PC-9 (cell line): ENCODE results near the gene BOD1. TPM values are rescaled to one million over a fixed set of nuclear protein-coding genes. Genes with fewer than 3 reads are reported as not detected.

Experiments used
- BruUV-seq: library from RNA; stranded (reverse); fragments of 400-500 nt; replicated peaks from 2 replicates; lab custom pipeline; 2021; lab: Mats Ljungman, UMichigan
- CTCF ChIA-PET: fragments of 300-600 bp; sonication (Branson Sonifier 250); formaldehyde crosslinking; loops from one replicate; lab custom pipeline; 2022; ENCODE audit warnings: antibody characterized with exemption; lab: Charles Lee
- POLR2A ChIA-PET: fragments of 300-600 bp; sonication (Branson Sonifier 250); formaldehyde crosslinking; loops from one replicate; lab custom pipeline; 2022; ENCODE audit warnings: antibody characterized with exemption; ENCODE audit not compliant: unreplicated experiment; lab: Charles Lee
- DNase-seq, 2 experiments: peaks; one replicate each; pipeline versions ENCODE4 v3.0.0 to v3.0.0-alpha.2; 2015 to 2022; ENCODE audit warnings: mixed read lengths in 1 of 2
- H2AFZ ChIP-seq: fragments of 200-600 bp; sonication (generic); 2 replicates; pipeline ENCODE4 v1.8.1; 2017; ENCODE audit warnings: antibody characterized with exemption
- H3F3A ChIP-seq: fragments of 200-600 bp; sonication (generic); 2 replicates; pipeline ENCODE4 v1.8.1; 2017; ENCODE audit warnings: antibody characterized with exemption, mild to moderate bottlenecking, low read depth; ENCODE audit not compliant: insufficient read depth
- H3K27ac ChIP-seq: fragments of 200-600 bp; sonication (generic); 2 replicates; pipeline ENCODE4 v1.6.1; 2016; ENCODE audit warnings: mixed run types
- H3K27me3 ChIP-seq: fragments of 200-600 bp; sonication (generic); 2 replicates; pipeline ENCODE4 v1.6.1; 2016; ENCODE audit warnings: low read depth, mixed run types; ENCODE audit not compliant: insufficient read depth
- H3K36me3 ChIP-seq: fragments of 200-600 bp; sonication (generic); 2 replicates; pipeline ENCODE4 v1.6.1; 2016; ENCODE audit warnings: low read depth, mixed run types
- H3K4me1 ChIP-seq: fragments of 200-600 bp; sonication (generic); replicated peaks from 2 replicates; pipeline ENCODE4 v1.6.1; 2016; ENCODE audit warnings: mixed run types; ENCODE audit not compliant: insufficient read depth
- H3K4me2 ChIP-seq: fragments of 200-600 bp; sonication (generic); 2 replicates; pipeline ENCODE4 v1.6.1; 2017; ENCODE audit warnings: mixed run types
- H3K4me3 ChIP-seq: fragments of 200-600 bp; sonication (generic); 2 replicates; pipeline ENCODE4 v1.6.1; 2016; ENCODE audit warnings: mixed run types
- H3K79me2 ChIP-seq: fragments of 200-600 bp; sonication (generic); 2 replicates; pipeline ENCODE4 v1.6.1; 2017; ENCODE audit warnings: low read depth, mixed run types
- H3K9me2 ChIP-seq: fragments of 200-600 bp; sonication (generic); 2 replicates; pipeline ENCODE4 v1.8.1; 2017; ENCODE audit warnings: mild to moderate bottlenecking; ENCODE audit not compliant: insufficient read depth
- H3K9me3 ChIP-seq: fragments of 200-600 bp; sonication (generic); 2 replicates; pipeline ENCODE4 v1.8.1; 2016; ENCODE audit warnings: low read depth; ENCODE audit not compliant: insufficient read depth
- H4K20me1 ChIP-seq: fragments of 200-600 bp; sonication (generic); 2 replicates; pipeline ENCODE4 v1.8.1; 2017; ENCODE audit not compliant: insufficient read depth
- CTCF ChIP-seq: fragments of 200-600 bp; sonication (generic); conservative IDR thresholded peaks from 2 replicates; pipeline ENCODE4 v1.6.1; 2017; ENCODE audit warnings: mixed run types, antibody characterized with exemption, mild to moderate bottlenecking, moderate library complexity
- EZH2 ChIP-seq: fragments of 200-600 bp; sonication (generic); IDR thresholded peaks from 2 replicates; pipeline ENCODE4 v1.8.0; 2017; ENCODE audit warnings: antibody characterized with exemption, low read depth
- intact Hi-C: fragments of 100-400 bp; cut with micrococcal nuclease; formaldehyde crosslinking; loops from one replicate; pipeline ENCODE4 v1.10.0; 2022; ENCODE audit not compliant: unreplicated experiment
- total RNA-seq: library from RNA; stranded (reverse); gene quantifications from 2 replicates; pipeline ENCODE4 v1.2.3, GENCODE V29; 2021

Gene BOD1
- total RNA-seq, 1 experiment from 2014 or later, result 73.2 TPM

DNA sequence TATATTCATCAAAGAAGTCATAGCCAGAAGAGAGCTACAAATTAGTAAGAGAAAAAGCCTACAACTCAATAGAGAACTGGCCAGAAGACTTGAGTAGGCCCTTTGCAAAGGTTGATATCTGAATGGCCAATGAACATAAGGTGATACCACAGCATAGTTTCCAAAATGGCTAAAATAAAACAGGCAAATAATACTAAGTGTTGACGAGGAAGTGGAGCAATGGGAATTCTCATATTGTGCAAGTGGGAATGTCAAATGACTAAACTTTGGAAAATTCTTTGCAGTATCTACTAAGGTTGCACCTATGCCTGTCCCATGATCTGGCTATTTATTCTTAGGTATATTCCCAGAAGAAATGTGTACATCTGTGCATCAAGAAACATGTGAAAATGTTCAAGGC is 48.3 kb downstream of the BOD1 start:
- intact Hi-C loops, result no loop called here
- TF ChIP-seq CTCF, result no peak
- TF ChIP-seq EZH2, result no peak

GRCh38 chr5:173567548-173567947 is 48.9 kb downstream of the BOD1 start:
- Histone ChIP-seq H3K4me2 (no peak overlapping the region), H3K27me3 (no peaks in the 10 kb centered on the region), H3K79me2 (no peaks in the 10 kb centered on the region), H3K9me2 (no peaks in the 10 kb centered on the region), H3K9me3 (peaks cover 5% of the 10 kb centered on the region; the same call in 1 of the 2 replicates), H4K20me1 (no peaks in the 10 kb centered on the region), H3K4me1 (peaks cover 4% of the 10 kb centered on the region), H3K36me3 (no peaks in the 10 kb centered on the region), H3K4me3 (no peak overlapping the region), H3K27ac (no peak overlapping the region), H3F3A (no peaks in the 10 kb centered on the region), H2AFZ (no peak overlapping the region)
- BruUV-seq, result no TSS peak
- CTCF ChIA-PET, result interaction anchor here (0.6 to 0.7 kb wide), 2 partner anchors 77 to 273 kb away, joined by 3 to 5 read pairs; no protein-coding TSS in a partner anchor
- DNase-seq, result peak in 1 of 2 experiments; percentile 40
- TF ChIP-seq CTCF, result no peak
- no peak for TF ChIP-seq EZH2
- POLR2A ChIA-PET, result no interaction called here
- intact Hi-C loops, result no loop called here

More for the DNA sequence above, 48.3 kb downstream of the BOD1 start:
- H3K4me3 ChIP-seq, result no peak overlapping the region
- H3K9me2 ChIP-seq, result no peaks in the 10 kb centered on the region
- H3K27ac ChIP-seq, result no peak overlapping the region
- no peak for DNase-seq
- H3K36me3 ChIP-seq, result no peaks in the 10 kb centered on the region
- no peaks in the 10 kb centered on the region for H3K79me2 ChIP-seq
- no peaks in the 10 kb centered on the region for H3F3A ChIP-seq
- H3K27me3 ChIP-seq, result no peaks in the 10 kb centered on the region
- H3K4me1 ChIP-seq, result peaks cover 10% of the 10 kb centered on the region
- CTCF ChIA-PET, result no interaction called here
- H3K4me2 ChIP-seq, result no peak overlapping the region
- no TSS peak for BruUV-seq
- POLR2A ChIA-PET, result no interaction called here
- H2AFZ ChIP-seq, result no peak overlapping the region
- H4K20me1 ChIP-seq, result no peaks in the 10 kb centered on the region
- H3K9me3 ChIP-seq, result peaks cover 5% of the 10 kb centered on the region; the same call in 1 of the 2 replicates

DNA sequence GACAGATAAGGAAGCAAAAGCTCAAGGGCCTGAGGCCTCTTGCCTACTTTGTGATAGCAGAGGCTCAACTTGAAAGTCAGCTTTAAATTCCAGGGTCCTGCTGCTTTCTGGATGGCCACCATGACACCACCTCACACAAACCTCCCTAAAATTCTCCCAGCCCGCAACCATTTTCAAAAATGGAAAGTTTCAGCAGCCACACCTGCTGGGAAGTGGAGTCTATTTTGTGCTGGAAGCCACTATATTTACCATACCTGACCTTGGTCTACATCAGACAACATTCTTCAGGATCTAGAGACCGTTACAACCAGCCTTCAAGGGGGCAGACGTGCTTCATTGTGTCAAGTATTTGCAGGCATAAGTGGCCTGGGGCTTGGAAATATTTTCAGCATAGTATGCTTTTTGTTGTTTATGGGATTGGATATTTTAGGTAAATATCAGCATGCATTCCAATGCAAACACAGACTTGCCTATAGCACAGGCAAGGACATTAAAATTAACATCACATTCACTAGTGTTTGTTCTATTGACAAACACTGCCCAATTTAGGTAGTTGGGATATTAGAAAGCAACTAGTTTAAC is 50.9 kb downstream of the BOD1 start:
- no peaks in the 10 kb centered on the region for H3K79me2 ChIP-seq
- no peaks in the 10 kb centered on the region for H3K36me3 ChIP-seq
- no peak overlapping the region for H2AFZ ChIP-seq
- no peaks in the 10 kb centered on the region for H4K20me1 ChIP-seq
- peaks cover 10% of the 10 kb centered on the region; the same call in 1 of the 2 replicates for H3K9me3 ChIP-seq
- no peaks in the 10 kb centered on the region for H3K27me3 ChIP-seq
- no peak overlapping the region for H3K4me3 ChIP-seq
- DNase-seq, result no peak
- H3K4me1 ChIP-seq, result no peaks in the 10 kb centered on the region
- TF ChIP-seq EZH2 (no peak), CTCF (no peak)
- ChIA-PET POLR2A (no interaction called here), CTCF (no interaction called here)
- no TSS peak for BruUV-seq
- intact Hi-C loops, result no loop called here
- no peak overlapping the region for H3K4me2 ChIP-seq
- H3K27ac ChIP-seq, result no peak overlapping the region
- no peaks in the 10 kb centered on the region for H3K9me2 ChIP-seq
- no peaks in the 10 kb centered on the region for H3F3A ChIP-seq
